ENCODE measurements around the gene NEMP2.

NEMP2 gene

GRCh38 chr2:190579058-190579410 lies 44.5 kb upstream of the NEMP2 start:
- in situ Hi-C loops (cut with MboI; ENCODE audit: low pct_unique_long_range_greater_than_20kb, low sequenced_read_pairs, unreplicated experiment) = no loop called here
- no peak for DNase-seq (ENCODE audit: low spot score)
- no peak for TF ChIP-seq CTCF (IDR thresholded peaks at IDR 0.05; ENCODE audit: extremely low read depth, insufficient read depth, missing control alignments)

- DNase-seq (ENCODE audit: low spot score) = no peak
- no peak for TF ChIP-seq CTCF (IDR thresholded peaks at IDR 0.05; ENCODE audit: extremely low read depth, insufficient read depth, missing control alignments)
- in situ Hi-C loops (cut with MboI; ENCODE audit: low pct_unique_long_range_greater_than_20kb, low sequenced_read_pairs, unreplicated experiment) = no loop called here
These were observed 43.9 kb upstream of the NEMP2 start for GRCh38 chr2:190578158-190579057.

- no peak for DNase-seq (ENCODE audit: low spot score)
- in situ Hi-C loops (cut with MboI; ENCODE audit: low pct_unique_long_range_greater_than_20kb, low sequenced_read_pairs, unreplicated experiment) = no loop called here
- no peak for TF ChIP-seq CTCF (IDR thresholded peaks at IDR 0.05; ENCODE audit: extremely low read depth, insufficient read depth, missing control alignments)
These were observed 42.1 kb upstream of the NEMP2 start for GRCh38 chr2:190576573-190576972.

- DNase-seq (ENCODE audit: low spot score) = no peak
- no peak for TF ChIP-seq CTCF (IDR thresholded peaks at IDR 0.05; ENCODE audit: extremely low read depth, insufficient read depth, missing control alignments)
These were observed 40.7 kb upstream of the NEMP2 start for GRCh38 chr2:190575263-190575662.

GRCh38 chr2:190574169-190574568 lies 39.6 kb upstream of the NEMP2 start:
- no peak for DNase-seq (ENCODE audit: low spot score)
- in situ Hi-C loops (cut with MboI; ENCODE audit: low pct_unique_long_range_greater_than_20kb, low sequenced_read_pairs, unreplicated experiment) = no loop called here
- TF ChIP-seq CTCF (IDR thresholded peaks at IDR 0.05; ENCODE audit: extremely low read depth, insufficient read depth, missing control alignments) = no peak

More at GRCh38 chr2:190575263-190575662, 40.7 kb upstream of the NEMP2 start:
- in situ Hi-C loops (cut with MboI; ENCODE audit: low pct_unique_long_range_greater_than_20kb, low sequenced_read_pairs, unreplicated experiment) = no loop called here

- in situ Hi-C loops (cut with MboI; ENCODE audit: low pct_unique_long_range_greater_than_20kb, low sequenced_read_pairs, unreplicated experiment) = no loop called here
These were observed 37.7 kb upstream of the NEMP2 start for GRCh38 chr2:190572246-190572645.

More at GRCh38 chr2:190572246-190572645, 37.7 kb upstream of the NEMP2 start:
- no peak for TF ChIP-seq CTCF (IDR thresholded peaks at IDR 0.05; ENCODE audit: extremely low read depth, insufficient read depth, missing control alignments)
- DNase-seq (ENCODE audit: low spot score) = no peak

Data from GM13977 (cell line).